Stimulated activated CD8-positive, alpha-beta memory T cell treated with anti-CD3 and anti-CD28 coated beads, Interleukin-12 subunit alpha, Interleukin-12 subunit beta, amount 100 ng/mL, for 24 hours (primary cell): ENCODE data around the gene LRRC8E.

ENCODE experiments used
- DNase-seq: peaks from one replicate; pipeline ENCODE4 v3.0.0-alpha.2; 2020; ENCODE audit errors: extremely low read depth

The LRRC8E gene

DNA sequence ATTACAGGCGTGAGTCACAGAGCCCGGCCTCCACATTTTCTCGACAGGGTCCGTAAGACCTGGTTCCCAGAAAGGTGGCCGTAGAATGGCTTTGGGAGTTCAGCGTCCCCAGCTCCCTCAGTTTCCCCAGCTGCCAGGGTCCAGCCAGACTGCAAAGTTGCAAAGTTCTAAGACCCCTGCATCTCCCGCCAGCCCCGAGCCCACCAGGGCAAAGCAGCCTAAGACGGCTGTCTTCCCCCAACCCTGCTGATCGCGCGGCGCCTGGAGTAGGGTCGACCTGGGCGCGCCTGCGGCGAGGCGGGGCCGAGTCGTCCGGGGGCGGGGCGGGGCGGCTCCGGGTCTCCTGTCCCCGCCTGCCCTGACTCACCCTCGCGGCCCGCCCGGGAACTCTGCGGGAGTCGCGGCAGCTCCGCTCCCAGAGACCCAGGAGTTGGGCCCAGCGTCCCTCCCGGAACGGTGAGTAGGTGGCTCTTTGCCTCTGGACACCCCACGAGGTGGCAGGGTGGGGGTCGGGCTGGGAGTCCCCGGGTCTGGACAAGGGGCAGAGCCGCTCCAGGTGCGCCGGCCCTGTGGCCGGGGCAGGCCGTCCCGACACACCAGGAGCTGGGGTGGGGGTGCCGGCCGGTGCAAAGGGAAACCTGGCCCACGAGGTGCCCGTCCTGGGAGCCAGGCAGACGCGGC, at the start of gene LRRC8E:
LRRC8E (plus strand) TSS at position 366 of the 681 bp plus-strand sequence. CDS start 7,094 bp downstream, outside the sequence.
- DNase-seq = no peak

GRCh38 chr19:7839476-7839875, 48.8 kb upstream of the LRRC8E start:
- DNase-seq = no peak

GRCh38 chr19:7840629-7841028, 47.7 kb upstream of the LRRC8E start:
- no peak for DNase-seq

- DNase-seq = no peak
Observed at GRCh38 chr19:7841751-7842660, 46.3 kb upstream of the LRRC8E start.

DNA sequence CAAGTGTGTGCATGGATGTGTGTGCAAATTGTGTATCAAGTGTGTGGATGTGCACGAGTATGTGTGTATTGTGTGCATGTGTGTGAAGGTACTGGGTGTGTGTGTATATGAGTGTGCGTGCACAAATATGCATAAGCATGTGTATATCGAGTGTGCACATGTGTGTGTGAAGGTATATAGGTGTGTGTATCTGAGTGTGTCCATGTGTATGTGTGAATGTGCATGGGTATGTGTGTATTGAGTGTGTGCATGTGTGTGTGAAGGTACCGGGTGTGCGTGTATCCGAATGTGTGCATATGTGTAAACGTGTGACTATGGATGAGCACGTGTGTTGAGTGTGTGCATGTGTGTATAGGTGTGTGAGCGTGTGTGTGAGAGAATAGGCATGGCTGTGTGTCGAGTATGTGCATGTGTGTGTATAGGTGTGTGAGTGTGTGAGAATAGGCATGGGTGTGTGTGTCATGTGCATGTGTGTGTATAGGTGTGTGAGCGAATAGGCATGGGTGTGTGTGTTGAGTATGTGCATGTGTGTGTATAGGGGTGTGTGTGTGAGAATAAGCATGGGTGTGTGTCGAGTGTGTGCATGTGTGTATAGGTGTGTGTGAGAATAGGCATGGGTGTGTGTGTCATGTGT, 45.5 kb upstream of the LRRC8E start:
- no peak for DNase-seq

DNA sequence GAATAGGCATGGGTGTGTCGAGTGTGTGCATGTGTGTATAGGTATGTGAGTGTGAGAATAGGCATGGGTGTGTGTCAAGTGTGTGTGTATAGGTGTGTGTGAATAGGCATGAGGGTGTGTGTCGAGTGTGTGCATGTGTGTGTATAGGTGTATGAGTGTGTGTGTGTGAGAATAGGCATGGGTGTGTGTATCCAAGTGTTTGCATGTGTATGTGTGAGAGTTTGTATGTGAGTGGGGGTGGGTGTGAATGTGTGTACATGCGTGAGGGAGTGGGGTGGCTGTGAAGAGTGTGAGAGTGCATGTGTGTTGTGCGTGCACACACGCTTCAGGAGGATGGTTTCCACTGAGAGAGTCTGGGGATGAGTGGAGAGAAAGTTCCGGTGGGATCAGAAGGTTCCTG, 44.8 kb upstream of the LRRC8E start:
- no peak for DNase-seq

GRCh38 chr19:7844405-7844804, 43.9 kb upstream of the LRRC8E start:
- no peak for DNase-seq

GRCh38 chr19:7844951-7845350, 43.4 kb upstream of the LRRC8E start:
- DNase-seq = no peak

- DNase-seq = no peak
Observed at GRCh38 chr19:7845390-7846154, 42.7 kb upstream of the LRRC8E start.

DNA sequence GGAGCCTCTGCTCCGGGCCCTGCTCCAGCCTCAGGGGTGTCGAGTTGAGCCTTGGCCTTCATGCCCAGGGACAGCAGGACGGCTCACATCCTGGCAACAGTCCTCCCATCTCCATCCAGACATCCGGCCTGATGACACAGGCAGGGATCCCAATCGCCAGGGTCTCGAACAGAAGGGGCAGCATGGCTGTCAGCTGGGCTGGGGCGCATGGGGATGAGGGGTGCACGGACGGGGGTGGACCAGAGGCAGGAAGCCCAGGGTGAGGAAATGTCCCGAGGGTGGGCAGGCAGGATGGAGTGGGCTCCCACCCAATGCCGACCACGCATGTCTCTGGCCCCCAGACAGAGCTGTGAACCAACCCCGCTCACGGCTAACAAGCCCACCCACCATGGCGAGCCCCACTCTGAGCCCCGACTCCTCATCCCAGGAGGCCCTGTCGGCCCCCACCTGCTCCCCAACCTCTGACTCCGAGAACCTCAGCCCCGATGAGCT, 42.1 kb upstream of the LRRC8E start:
- no peak for DNase-seq

DNA sequence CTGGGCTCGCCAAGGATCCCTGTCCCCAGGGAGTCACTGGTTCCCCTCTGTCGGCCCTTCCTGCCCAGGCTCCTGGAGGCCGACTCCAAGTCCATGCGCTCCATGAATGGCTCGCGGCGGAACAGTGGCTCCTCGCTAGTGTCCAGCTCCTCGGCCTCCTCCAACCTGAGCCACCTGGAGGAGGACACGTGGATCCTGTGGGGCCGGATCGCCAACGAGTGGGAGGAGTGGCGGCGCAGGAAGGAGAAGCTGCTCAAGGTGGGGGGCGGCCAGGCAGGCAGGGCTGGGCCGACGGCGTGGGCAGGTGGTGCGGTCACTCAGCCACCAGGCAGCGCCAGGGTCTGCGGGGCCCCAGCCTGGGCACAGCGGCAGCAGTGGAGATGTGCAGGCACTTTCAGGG, 40.6 kb upstream of the LRRC8E start:
- DNase-seq = no peak

- no peak for DNase-seq
Observed at GRCh38 chr19:7848779-7849457, 39.4 kb upstream of the LRRC8E start.

DNA sequence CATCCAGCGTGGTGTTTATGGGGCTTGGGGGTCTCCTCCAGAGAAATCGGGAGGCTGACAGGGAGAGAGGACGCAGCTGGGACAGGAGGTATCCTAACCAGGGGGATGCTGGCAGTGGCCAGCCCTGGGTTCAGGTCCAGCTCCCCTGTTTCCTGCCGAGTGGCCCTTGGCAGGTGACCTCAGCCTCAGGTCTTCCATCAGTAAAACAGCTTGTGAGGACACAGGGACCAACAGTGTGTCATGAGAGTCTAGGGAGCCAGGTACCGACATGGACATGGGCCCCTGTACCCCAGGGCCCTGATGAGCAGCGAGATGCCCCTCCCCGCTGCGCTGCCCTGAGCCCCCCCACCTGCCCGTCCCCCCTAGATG, 38.7 kb upstream of the LRRC8E start:
- no peak for DNase-seq

DNA sequence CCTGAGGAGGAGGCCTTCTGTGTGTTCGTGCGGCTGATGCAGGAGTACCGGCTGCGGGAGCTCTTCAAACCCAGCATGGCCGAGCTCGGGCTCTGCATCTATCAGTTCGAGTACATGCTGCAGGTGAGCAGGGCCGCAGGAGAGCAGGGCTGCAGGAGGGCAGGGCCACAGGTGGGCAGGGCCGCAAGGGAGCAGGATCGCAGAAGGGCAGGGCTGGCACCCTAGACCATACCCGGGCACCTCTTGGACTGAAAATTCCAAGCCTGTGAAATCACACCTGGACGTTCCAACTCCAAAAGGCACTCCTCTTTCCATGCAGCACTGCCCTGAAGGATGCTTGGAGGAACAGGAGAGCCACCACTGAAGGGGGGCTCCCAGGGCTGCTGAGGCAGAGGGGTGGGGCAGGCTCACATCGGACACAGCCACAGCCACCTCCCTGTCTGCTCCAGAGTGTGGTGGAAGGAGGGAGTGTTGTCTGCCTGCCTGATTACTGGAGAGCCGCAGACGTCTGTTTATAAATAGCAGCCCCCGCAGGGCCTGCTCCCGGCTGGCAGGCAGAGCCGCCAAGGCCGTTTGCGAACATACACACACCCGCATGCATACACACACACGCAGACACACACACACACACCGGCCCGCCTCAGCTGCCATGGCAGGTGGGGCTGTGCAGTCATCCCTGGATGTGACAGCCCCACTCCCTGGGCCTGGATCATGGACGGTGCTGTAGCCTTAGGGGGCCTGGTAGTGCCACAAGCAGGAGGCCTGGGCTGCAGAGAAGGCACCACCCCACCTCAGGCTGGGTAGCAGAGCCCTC, 38.1 kb upstream of the LRRC8E start:
- no peak for DNase-seq

- no peak for DNase-seq
Observed at GRCh38 chr19:7850945-7851622, 37.2 kb upstream of the LRRC8E start.

DNA sequence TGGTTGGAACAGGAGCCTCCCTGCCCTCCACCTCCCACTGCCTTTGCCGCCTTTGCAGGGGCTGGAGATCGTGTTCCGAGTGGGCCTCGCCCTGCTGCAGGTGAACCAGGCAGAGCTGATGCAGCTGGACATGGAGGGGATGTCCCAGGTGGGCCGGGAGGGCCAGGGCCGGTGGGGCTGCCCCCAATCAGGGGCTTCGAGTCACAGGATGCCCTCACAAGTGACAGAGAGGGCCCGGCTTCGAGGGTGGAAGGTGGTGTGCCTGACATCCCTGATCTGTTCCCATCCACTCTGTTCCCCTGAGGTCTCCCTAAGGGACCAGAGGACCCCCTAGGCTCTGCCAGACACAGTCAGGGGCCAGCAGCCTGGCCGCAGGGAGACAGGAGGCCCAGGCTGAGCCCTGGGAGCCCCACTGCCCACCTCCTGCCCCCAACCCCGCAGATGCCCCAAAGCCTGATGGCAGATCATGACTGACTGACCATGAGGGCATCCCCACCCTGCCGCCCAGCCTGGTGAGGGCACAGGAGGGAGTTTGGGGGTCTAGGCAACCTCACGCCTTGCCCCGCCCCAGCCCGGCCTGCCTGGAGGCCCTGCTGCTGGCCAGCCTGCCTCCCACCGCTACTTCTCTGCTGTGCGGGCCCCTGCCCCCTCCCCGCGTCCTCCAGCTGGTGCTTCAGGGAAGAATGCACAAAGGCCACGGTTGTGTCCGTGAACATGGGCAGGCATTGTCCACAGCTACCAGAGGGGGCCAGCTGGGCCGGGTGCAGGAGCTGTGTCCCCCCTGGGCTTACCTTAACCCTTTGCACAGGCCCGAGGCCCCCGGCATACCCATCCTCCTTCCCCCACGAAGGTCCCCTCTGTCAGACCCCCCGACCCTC, 36.4 kb upstream of the LRRC8E start:
- no peak for DNase-seq

- no peak for DNase-seq
Observed at GRCh38 chr19:7852851-7853769, 35.2 kb upstream of the LRRC8E start.

DNA sequence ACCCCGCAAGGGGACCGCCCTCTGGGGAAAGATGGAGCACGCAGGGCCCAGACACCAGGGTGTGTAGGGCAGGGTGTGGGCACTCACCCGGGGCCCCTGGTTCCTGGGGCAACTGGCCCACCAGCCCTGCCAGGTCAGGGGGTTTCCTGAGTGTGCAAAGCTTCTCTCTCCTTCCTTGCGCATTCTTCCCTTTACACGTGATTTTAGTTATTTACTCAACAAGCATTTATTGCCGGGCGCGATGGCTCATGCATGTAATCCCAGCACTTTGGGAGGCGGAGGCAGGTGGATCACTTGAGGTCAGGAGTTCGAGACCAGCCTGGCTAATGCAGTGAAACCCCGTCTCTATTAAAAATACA, 34.6 kb upstream of the LRRC8E start:
- no peak for DNase-seq
